H1 (cell line): ENCODE results near the gene KEL.

Experiments
- CHD2 ChIP-seq: IDR thresholded peaks from 2 replicates; pipeline ENCODE4 v1.6.1; 2012; ENCODE audit warnings: low read length, improper control_type of control experiment
- CREB1 ChIP-seq: IDR thresholded peaks from 2 replicates; pipeline ENCODE4 v1.6.1; 2012; ENCODE audit warnings: inconsistent platforms
- CTCF ChIP-seq, 3 experiments: IDR thresholded peaks; 1 replicate in 2 of 3; 2 replicates in 1 of 3; pipeline versions ENCODE4 v1.5.1 to v1.6.1; 2011; ENCODE audit warnings: low read length in 3 of 3, mild to moderate bottlenecking in 3 of 3, inconsistent platforms in 2 of 3, low read depth in 1 of 3, moderate library complexity in 1 of 3; ENCODE audit not compliant: insufficient read depth in 1 of 3; ENCODE audit errors: control extremely low read depth in 1 of 3
- EP300 ChIP-seq, 2 experiments: IDR thresholded peaks; 1 replicate in 1 of 2; 2 replicates in 1 of 2; pipeline ENCODE4 v1.6.1; 2011 to 2012; ENCODE audit warnings: low read depth in 2 of 2, low read length in 2 of 2, mild to moderate bottlenecking in 2 of 2, borderline replicate concordance in 1 of 2, inconsistent platforms in 1 of 2, moderate library complexity in 1 of 2
- EZH2 ChIP-seq: fragments of 200-600 bp; sonication (generic); IDR thresholded peaks from 2 replicates; pipeline ENCODE4 v1.7.1; 2012; ENCODE audit warnings: low read depth, mild to moderate bottlenecking, moderate library complexity, low read length, inconsistent platforms; ENCODE audit not compliant: severe bottlenecking
- PHF8 ChIP-seq: fragments of 200-600 bp; sonication (generic); conservative IDR thresholded peaks from 2 replicates; pipeline ENCODE4 v1.7.1; 2012; ENCODE audit warnings: low read depth, mild to moderate bottlenecking, inconsistent platforms, low read length, moderate library complexity
- POLR2A ChIP-seq, 2 experiments: IDR thresholded peaks; 1 replicate in 1 of 2; 2 replicates in 1 of 2; pipeline ENCODE4 v1.6.1; 2011; ENCODE audit warnings: low read depth in 2 of 2, low read length in 2 of 2, mild to moderate bottlenecking in 2 of 2; ENCODE audit errors: control extremely low read depth in 1 of 2
- RBBP5 ChIP-seq: IDR thresholded peaks from 2 replicates; pipeline ENCODE4 v1.7.1; 2012; ENCODE audit warnings: low read depth, mild to moderate bottlenecking, inconsistent platforms, low read length, moderate library complexity, borderline replicate concordance
- SP1 ChIP-seq: IDR thresholded peaks from 2 replicates; pipeline ENCODE4 v1.6.1; 2011; ENCODE audit warnings: low read depth, low read length
- TCF12 ChIP-seq: IDR thresholded peaks from 2 replicates; pipeline ENCODE4 v1.6.1; 2011; ENCODE audit warnings: low read depth, mild to moderate bottlenecking, low read length

GRCh38 chr7:142935941-142936565, 26.1 kb downstream of the KEL start:
- TF ChIP-seq CTCF (IDR thresholded peaks at IDR 0.05; ENCODE audit: control extremely low read depth in 1 of 3, insufficient read depth in 1 of 3, low read depth in 1 of 3, low read length in 3 of 3) (no peak), EP300 (IDR thresholded peaks at IDR 0.05; ENCODE audit: borderline replicate concordance in 1 of 2, low read depth in 2 of 2, low read length in 2 of 2) (no peak), PHF8 (no peak), POLR2A (IDR thresholded peaks at IDR 0.05; ENCODE audit: control extremely low read depth in 1 of 2, low read depth in 2 of 2, low read length in 2 of 2) (no peak), EZH2 (no peak), TCF12 (no peak), CREB1 (no peak), SP1 (no peak), CHD2 (no peak), RBBP5 (no peak)
